Panc1 (cell line): ENCODE results near the gene RGP1.

ENCODE experiments used
- POLR2AphosphoS5 ChIP-seq: IDR thresholded peaks from 2 replicates; pipeline ENCODE4 v1.6.1; 2012; ENCODE audit warnings: mild to moderate bottlenecking, low read depth, low read length, moderate library complexity
- TF ChIP-seq, protein P1 (sequence below): fragments of 450-650 bp; IDR thresholded peaks from 2 replicates; pipeline ENCODE4 v1.5.1; 2017; ENCODE audit warnings: mild to moderate bottlenecking

DNA sequence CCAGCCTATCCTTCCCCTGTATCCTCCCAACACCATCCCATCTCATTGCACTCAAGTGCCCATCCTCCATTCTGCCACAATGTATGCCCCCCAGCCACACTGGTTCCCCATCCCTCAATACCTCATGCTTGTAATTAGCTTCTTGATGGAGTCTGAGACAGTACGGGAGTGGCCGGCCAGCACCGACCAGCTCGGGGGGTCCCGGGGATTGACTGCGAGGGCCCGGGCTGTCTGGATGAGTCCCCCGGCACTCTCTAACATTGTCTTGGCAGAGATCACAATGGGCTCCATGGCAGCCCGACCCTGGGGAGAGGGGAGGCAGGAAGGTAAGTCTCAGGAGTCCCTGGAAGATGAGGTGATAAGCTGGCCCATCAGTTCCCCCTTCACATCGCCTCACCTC, 42.1 kb upstream of the RGP1 start:
- TF ChIP-seq, protein P1, sequence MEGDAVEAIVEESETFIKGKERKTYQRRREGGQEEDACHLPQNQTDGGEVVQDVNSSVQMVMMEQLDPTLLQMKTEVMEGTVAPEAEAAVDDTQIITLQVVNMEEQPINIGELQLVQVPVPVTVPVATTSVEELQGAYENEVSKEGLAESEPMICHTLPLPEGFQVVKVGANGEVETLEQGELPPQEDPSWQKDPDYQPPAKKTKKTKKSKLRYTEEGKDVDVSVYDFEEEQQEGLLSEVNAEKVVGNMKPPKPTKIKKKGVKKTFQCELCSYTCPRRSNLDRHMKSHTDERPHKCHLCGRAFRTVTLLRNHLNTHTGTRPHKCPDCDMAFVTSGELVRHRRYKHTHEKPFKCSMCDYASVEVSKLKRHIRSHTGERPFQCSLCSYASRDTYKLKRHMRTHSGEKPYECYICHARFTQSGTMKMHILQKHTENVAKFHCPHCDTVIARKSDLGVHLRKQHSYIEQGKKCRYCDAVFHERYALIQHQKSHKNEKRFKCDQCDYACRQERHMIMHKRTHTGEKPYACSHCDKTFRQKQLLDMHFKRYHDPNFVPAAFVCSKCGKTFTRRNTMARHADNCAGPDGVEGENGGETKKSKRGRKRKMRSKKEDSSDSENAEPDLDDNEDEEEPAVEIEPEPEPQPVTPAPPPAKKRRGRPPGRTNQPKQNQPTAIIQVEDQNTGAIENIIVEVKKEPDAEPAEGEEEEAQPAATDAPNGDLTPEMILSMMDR = no peak
- no peak for TF ChIP-seq POLR2AphosphoS5
